RWPE1 (cell line): ENCODE results near the gene TFRC.
"Not testable (repeated sequence)": the region's sequence is repeated elsewhere in the genome, so short reads cannot be mapped to it uniquely, and the experiment has no call there.

Experiments used
- CTCF ChIA-PET: fragments of 350-600 bp; sonication (Branson Sonifier 250); formaldehyde crosslinking; extraction: SDS; loops from one replicate; lab custom pipeline; 2021; lab: Yijun Ruan, JAX
- POLR2A ChIA-PET: fragments of 400-600 bp; formaldehyde crosslinking; extraction: SDS; loops from one replicate; lab custom pipeline; 2020; ENCODE audit warnings: antibody characterized with exemption; ENCODE audit not compliant: low non-redundant PET; lab: Yijun Ruan, JAX
- DNase-seq: peaks from one replicate; pipeline ENCODE4 v3.0.0; 2012; ENCODE audit warnings: low spot score
- H3K27ac ChIP-seq: fragments of 450-650 bp; 2 replicates; pipeline ENCODE4 v1.5.1; 2017
- TF ChIP-seq, protein P1 (sequence below): fragments of 450-650 bp; conservative IDR thresholded peaks from 2 replicates; pipeline ENCODE4 v1.5.1; 2017; ENCODE audit warnings: low read depth, mild to moderate bottlenecking

The TFRC gene

DNA sequence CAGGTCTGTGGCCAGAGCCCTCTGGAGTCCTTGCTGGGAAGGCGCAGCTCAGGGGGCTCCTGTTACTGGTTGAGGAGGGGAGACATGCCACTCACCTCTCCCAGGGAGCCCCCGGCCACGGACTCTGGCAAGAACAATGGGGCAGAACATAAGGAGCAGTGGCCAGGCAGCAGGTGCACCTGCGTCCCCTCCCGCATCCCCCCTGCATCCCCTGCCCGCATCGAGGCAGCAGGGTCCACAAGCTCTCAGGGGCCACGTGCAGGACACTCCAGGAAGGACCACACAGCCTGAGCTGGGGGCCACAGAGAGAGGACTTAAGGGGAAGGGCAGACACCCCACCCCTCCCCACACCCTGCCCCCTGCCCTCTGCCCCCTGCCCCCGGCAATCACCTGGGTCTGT lies 73.0 kb downstream of the TFRC start:
- TF ChIP-seq, protein P1, sequence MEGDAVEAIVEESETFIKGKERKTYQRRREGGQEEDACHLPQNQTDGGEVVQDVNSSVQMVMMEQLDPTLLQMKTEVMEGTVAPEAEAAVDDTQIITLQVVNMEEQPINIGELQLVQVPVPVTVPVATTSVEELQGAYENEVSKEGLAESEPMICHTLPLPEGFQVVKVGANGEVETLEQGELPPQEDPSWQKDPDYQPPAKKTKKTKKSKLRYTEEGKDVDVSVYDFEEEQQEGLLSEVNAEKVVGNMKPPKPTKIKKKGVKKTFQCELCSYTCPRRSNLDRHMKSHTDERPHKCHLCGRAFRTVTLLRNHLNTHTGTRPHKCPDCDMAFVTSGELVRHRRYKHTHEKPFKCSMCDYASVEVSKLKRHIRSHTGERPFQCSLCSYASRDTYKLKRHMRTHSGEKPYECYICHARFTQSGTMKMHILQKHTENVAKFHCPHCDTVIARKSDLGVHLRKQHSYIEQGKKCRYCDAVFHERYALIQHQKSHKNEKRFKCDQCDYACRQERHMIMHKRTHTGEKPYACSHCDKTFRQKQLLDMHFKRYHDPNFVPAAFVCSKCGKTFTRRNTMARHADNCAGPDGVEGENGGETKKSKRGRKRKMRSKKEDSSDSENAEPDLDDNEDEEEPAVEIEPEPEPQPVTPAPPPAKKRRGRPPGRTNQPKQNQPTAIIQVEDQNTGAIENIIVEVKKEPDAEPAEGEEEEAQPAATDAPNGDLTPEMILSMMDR, result no peak
- CTCF ChIA-PET, result interaction anchor here (0.6 kb wide), 1 partner anchor 83 kb away, joined by 5 read pairs; no protein-coding TSS in a partner anchor
- no peak overlapping the region for H3K27ac ChIP-seq
- POLR2A ChIA-PET, result no interaction called here
- no peak for DNase-seq

DNA sequence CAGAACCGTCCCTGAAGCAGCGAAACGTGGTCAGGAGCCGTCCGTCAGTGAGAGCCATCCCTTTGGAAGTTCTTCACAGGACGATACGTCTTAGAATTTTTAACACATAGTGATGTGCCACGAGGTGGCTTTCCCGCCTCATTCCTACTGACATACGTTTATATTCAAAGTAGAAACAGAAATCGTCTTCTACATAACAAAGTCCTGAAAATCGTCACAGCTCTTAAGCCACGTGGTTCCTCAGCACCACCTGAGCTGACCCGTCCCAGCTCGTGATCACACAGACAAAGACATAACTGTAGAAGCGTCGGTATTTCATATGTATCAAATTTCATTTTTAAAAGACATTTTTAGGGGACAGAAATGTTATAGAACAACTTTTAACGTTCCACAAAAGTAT lies 73.5 kb downstream of the TFRC start:
- TF ChIP-seq, protein P1, result no peak
- ChIA-PET CTCF (interaction anchor here (0.6 kb wide), 1 partner anchor 84 kb away, joined by 5 read pairs; no protein-coding TSS in a partner anchor), POLR2A (no interaction called here)
- H3K27ac ChIP-seq, result no peak overlapping the region
- DNase-seq, result no peak

DNA sequence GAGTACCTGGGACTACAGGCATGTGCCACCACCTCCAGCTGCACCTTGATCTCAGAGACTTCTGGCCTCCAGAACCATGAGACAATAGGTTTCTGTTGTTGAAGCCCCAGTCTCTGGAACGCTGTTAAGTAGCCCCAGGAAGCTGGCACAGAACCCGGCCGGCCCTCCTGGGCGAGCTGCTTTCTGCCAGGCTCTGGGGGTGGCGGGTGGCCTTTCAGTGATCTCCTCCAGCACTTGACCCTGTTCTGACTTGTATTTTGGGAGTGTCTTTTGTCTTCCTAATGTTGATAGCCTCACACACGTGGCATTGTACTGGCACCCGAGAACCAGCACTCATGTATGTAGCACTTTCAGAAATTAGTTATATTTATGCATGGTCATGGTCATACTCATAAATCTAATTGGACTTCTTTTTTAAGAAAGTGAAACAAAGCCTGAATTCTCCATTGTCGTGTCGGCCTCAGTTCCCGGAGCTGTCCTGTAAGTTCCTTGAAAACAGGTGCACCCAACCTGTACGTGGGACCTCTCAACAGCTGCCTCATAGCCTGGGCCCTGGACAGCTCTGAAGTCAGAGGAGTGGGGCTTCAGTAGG lies 74.0 kb downstream of the TFRC start:
- ChIA-PET CTCF (interaction anchor here (0.6 kb wide), 1 partner anchor 521 kb away, joined by 4 read pairs; no protein-coding TSS in a partner anchor), POLR2A (no interaction called here)
- DNase-seq, result no peak
- TF ChIP-seq, protein P1, result no peak
- no peak overlapping the region for H3K27ac ChIP-seq

DNA sequence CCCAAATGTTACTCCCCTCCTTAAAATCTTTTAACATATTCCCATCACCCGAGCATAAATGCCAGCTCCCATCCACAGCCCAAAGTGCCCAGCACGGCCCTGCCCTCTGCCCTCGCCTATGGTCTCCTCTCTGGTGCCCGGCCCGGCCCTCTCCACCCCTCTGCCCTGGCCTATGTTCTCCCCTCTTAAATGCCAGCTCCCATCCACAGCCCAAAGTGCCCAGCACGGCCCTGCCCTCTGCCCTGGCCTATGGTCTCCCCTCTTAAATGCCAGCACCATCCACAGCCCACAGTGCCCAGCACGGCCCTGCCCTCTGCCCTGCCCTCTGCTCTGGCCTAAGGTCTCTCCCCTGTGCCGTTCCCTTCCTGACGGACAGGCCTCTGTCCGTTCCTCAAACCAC lies 76.6 kb downstream of the TFRC start:
- POLR2A ChIA-PET, DNase-seq, H3K27ac ChIP-seq: not testable (repeated sequence)
- CTCF ChIA-PET, result interaction anchor here (0.6 kb wide), 1 partner anchor 15 kb away, joined by 4 read pairs; no protein-coding TSS in a partner anchor

DNA sequence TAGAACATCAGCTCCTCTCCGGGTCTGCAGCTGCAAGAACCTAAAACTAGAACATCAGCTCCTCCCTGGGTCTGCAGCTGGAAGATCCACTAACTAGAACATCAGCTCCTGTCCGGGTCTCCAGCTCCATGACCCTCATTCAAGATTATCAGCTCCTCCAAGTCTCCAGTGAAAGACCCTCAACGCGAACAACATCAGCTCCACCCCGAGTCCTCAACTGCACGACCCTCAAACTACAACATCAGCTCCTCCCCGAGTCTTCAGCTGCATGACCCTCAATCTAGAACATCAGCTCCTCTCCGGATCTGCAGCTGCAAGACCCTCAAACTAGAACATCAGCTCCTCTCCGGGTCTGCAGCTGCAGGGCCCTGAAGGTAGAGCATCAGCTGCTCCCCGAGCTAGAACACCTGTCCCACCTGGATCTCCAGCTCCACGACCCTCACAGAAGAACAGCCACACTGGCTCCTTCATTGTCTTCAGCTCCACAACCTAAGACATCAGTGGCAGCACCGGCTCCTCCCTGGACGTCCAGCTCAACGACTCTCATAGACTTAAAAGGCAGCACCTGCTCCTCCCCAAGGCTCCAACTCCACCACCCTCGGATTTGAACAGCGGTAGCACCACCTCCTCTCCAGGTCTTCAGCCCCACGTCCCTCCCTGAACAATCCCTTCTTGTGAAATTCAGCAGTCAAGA lies 77.4 kb downstream of the TFRC start:
- CTCF ChIA-PET, POLR2A ChIA-PET, DNase-seq, H3K27ac ChIP-seq: not testable (repeated sequence)

DNA sequence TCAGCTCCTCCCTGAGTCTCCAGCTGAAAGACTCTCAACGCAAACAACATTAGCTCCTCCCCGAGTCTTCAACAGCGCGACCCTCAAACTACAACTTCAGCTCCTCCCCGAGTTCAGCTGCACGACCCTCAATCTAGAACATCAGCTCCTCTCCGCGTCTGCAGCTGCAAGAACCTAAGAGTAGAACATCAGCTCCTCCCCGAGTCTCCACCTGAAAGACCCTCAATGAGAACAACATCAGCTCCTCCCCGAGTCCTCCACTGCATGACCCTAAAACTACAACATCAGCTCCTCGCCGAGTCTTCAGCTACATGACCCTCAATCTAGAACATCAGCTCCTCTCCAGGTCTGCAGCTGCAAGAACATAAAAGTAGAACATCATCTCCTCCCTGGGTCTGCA lies 78.3 kb downstream of the TFRC start:
- POLR2A ChIA-PET, result no interaction called here
- TF ChIP-seq, protein P1, result no peak
- no peak overlapping the region for H3K27ac ChIP-seq
- CTCF ChIA-PET, result no interaction called here
- DNase-seq, result no peak

DNA sequence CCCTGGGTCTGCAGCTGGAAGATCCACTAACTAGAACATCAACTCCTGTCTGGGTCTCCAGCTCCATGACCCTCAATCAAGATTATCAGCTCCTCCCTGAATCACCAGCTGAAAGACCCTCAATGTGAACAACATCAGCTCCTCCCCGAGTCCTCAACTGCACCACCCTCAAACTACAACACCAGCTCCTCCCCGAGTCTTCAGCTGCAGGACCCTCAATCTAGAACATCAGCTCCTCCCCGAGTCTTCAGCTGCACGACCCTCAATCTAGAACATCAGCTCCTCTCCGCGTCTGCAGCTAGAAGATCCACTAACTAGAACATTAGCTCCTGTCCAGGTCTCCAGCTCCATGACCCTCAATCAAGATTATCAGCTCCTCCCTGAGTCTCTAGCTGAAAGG lies 79.2 kb downstream of the TFRC start:
- POLR2A ChIA-PET, CTCF ChIA-PET, DNase-seq, H3K27ac ChIP-seq: not testable (repeated sequence)

DNA sequence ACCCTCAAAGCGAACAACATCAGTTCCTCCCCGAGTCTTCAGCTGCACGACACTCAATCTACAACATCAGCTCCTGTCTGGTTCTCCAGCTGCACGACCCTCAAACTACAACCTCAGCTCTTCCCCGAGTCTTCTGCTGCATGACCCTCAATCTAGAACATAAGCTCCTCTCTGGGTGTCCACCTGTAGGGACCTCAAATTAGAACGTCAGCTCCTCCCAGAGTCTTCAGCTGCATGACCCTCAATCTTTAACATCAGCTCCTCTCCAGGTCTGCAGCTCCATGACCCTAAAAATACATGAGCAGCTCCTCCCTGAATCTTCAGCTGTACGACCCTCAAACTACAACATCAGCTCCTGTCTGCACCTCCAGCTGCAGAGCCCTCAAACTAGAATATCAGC lies 80.7 kb downstream of the TFRC start:
- CTCF ChIA-PET, result interaction anchor here (0.6 kb wide), 1 partner anchor 194 kb away, joined by 3 read pairs; no protein-coding TSS in a partner anchor
- POLR2A ChIA-PET, DNase-seq, H3K27ac ChIP-seq: not testable (repeated sequence)

DNA sequence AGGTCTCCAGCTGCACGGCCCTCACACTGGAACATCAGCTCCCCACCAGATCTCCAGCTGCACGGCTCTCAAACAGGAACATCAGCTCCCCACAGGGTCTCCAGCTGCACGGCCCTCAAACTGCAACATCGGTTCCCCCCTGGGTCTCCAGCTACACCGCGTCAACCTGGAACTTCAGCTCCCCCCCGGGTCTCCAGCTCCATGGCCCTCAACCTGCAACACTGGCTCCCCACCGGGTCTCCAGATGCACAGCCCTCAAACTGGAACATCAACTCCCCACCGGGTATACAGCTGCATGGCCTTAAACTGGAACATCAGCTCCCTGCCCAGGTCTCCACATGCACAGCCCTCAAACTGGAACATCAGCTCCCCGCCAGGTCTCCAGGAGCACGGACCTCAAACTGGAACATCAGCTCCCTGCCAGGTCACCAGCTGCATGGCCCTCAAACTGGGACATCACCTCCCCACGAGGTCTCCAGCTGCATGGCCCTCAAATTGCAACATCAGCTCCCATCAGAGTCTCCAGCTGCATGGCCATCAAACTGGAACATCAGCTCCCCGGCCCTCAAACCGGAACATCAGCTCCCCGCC lies 81.4 kb downstream of the TFRC start:
- POLR2A ChIA-PET, H3K27ac ChIP-seq, DNase-seq: not testable (repeated sequence)
- CTCF ChIA-PET, result interaction anchor here (0.6 to 1.9 kb wide), 3 partner anchors 138 to 194 kb away, joined by 3 to 11 read pairs (median 3); no protein-coding TSS in a partner anchor
